GM18507 (cell line): ENCODE results near the gene LIF.

Experiments
- DNase-seq: peaks from one replicate; pipeline ENCODE4 v3.0.0; 2011; ENCODE audit warnings: low read depth; ENCODE audit not compliant: insufficient read length; ENCODE audit errors: extremely low spot score
- FAIRE-seq: peaks from 2 replicates; lab custom pipeline; 2011; peaks lifted over from hg19 to GRCh38; lab: Jason Lieb, UNC

The LIF gene

GRCh38 chr22:30245985-30246813 lies at the start of gene LIF:
LIF (minus strand) TSS chr22:30246759; CDS start chr22:30246695, 64 bp downstream.
- FAIRE-seq, result peak; percentile 29

GRCh38 chr22:30296324-30296723 lies 49.8 kb upstream of the LIF start:
- no peak for DNase-seq
- FAIRE-seq, result no peak

More at GRCh38 chr22:30245985-30246813, at the start of gene LIF:
- DNase-seq, result no peak

GRCh38 chr22:30295576-30295975 lies 49.0 kb upstream of the LIF start:
- no peak for DNase-seq
- no peak for FAIRE-seq

- DNase-seq (no peak), FAIRE-seq (no peak)
Observed at GRCh38 chr22:30294830-30295229, 48.3 kb upstream of the LIF start.

GRCh38 chr22:30294066-30294465 lies 47.5 kb upstream of the LIF start:
- no peak for DNase-seq
- no peak for FAIRE-seq

GRCh38 chr22:30293026-30293425 lies 46.5 kb upstream of the LIF start:
- FAIRE-seq, result no peak

GRCh38 chr22:30292069-30292970 lies 45.8 kb upstream of the LIF start:
- FAIRE-seq (no peak), DNase-seq (no peak)

More at GRCh38 chr22:30293026-30293425, 46.5 kb upstream of the LIF start:
- DNase-seq, result no peak

GRCh38 chr22:30291058-30291892 lies 44.7 kb upstream of the LIF start:
- DNase-seq (no peak), FAIRE-seq (no peak)

GRCh38 chr22:30290342-30291057 lies 43.9 kb upstream of the LIF start:
- FAIRE-seq (peak; percentile 52), DNase-seq (no peak)

- DNase-seq (no peak), FAIRE-seq (no peak)
Observed at GRCh38 chr22:30289980-30290313, 43.4 kb upstream of the LIF start.

GRCh38 chr22:30289141-30289979 lies 42.8 kb upstream of the LIF start, which contains the start of gene CASTOR1:
CASTOR1 (minus strand) TSS chr22:30289505; CDS start chr22:30289497, 8 bp downstream.
- FAIRE-seq, result peak; percentile 95
- DNase-seq, result peak; percentile 92

GRCh38 chr22:30288419-30289140 lies 42.0 kb upstream of the LIF start:
- DNase-seq (no peak), FAIRE-seq (no peak)

GRCh38 chr22:30287648-30288418 lies 41.3 kb upstream of the LIF start:
- FAIRE-seq, result peak; percentile 96

GRCh38 chr22:30286813-30287647 lies 40.5 kb upstream of the LIF start:
- FAIRE-seq, result peak; percentile 66
- no peak for DNase-seq

More at GRCh38 chr22:30287648-30288418, 41.3 kb upstream of the LIF start:
- DNase-seq, result no peak

GRCh38 chr22:30286331-30286730 lies 39.8 kb upstream of the LIF start:
- DNase-seq (no peak), FAIRE-seq (no peak)

- no peak for FAIRE-seq
- no peak for DNase-seq
Observed at GRCh38 chr22:30285846-30286200, 39.3 kb upstream of the LIF start.
